Naive B cell (primary cell): ENCODE measurements around the gene GSTT4. TPM values are rescaled to one million over a fixed set of nuclear protein-coding genes. Genes with fewer than 3 reads are reported as not detected.
"Not testable (repeated sequence)": the region's sequence is repeated elsewhere in the genome, so short reads cannot be mapped to it uniquely, and the experiment has no call there.

ENCODE experiments used
- ATAC-seq, 2 donors: fragments of 150-1000 bp; cut with Tn5 transposase; 2 replicates each; pipeline ENCODE4 v1.10.0; 2021; ENCODE audit warnings: low read depth in 2 of 2, mild to moderate bottlenecking in 2 of 2, moderate library complexity in 2 of 2
- DNase-seq: peaks from one replicate; pipeline ENCODE4 v3.0.0; 2022
- H3K27ac Mint-ChIP-seq, 6 donors: one replicate each; pipeline ENCODE4 v1.8.0; 2020 to 2022; ENCODE audit warnings: mild to moderate bottlenecking in 6 of 6, mixed read lengths in 6 of 6, moderate library complexity in 5 of 6, inconsistent platforms in 2 of 6
- H3K27me3 Mint-ChIP-seq, 3 donors: one replicate each; pipeline ENCODE4 v1.8.0; 2021 to 2022; ENCODE audit warnings: mixed read lengths in 3 of 3, mild to moderate bottlenecking in 1 of 3
- H3K36me3 Mint-ChIP-seq, 2 donors: one replicate each; pipeline ENCODE4 v1.8.0; 2020 to 2022; ENCODE audit warnings: mixed read lengths in 2 of 2, inconsistent platforms in 1 of 2, mild to moderate bottlenecking in 1 of 2
- H3K4me1 Mint-ChIP-seq, 3 donors: one replicate each; pipeline ENCODE4 v1.8.0; 2020 to 2022; ENCODE audit warnings: mixed read lengths in 3 of 3, inconsistent platforms in 1 of 3, mild to moderate bottlenecking in 1 of 3, moderate library complexity in 1 of 3
- H3K4me3 Mint-ChIP-seq, 8 donors: one replicate each; pipeline ENCODE4 v1.8.0; 2020 to 2022; ENCODE audit warnings: mild to moderate bottlenecking in 8 of 8, mixed read lengths in 8 of 8, moderate library complexity in 8 of 8, inconsistent platforms in 2 of 8
- H3K9me3 Mint-ChIP-seq, 7 donors: one replicate each; pipeline ENCODE4 v1.8.0; 2020 to 2022; ENCODE audit warnings: mixed read lengths in 7 of 7, mild to moderate bottlenecking in 5 of 7, inconsistent platforms in 2 of 7, moderate library complexity in 1 of 7
- polyA plus RNA-seq, 6 donors: library from polyadenylated mRNA; unstranded; fragments of 300-500 nt; fragmentation: Illumina TruSeq; gene quantifications; one replicate each; pipeline ENCODE4 v1.2.3, GENCODE V29; 2021; ENCODE audit warnings: low read depth in 6 of 6

The GSTT4 gene
- not detected for polyA plus RNA-seq

DNA sequence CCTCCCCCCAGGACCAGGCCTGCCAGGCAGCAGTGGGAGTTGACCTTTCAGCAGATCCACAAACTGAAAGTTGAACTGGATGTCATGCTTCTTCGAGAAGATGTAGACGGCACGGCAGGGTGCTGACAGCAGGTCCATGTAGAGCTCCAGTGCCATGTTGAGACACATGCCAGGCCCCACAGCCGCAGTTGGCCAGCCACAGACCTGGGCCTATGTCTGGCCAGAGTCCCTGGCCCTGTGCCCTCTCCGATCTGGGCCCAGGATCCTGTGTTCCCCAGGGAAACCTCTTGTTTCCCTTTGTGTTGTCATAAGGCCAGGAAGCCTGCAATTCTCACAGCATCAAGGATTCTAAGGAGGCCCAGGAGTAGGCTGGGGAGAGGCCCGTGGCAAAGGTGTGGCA is at the start of gene GSTT4:
Gene GSTT4 (minus strand): TSS at position 253 of the 400 bp plus-strand sequence. CDS start 97 bp downstream, at position 156.
- no peak for DNase-seq
- H3K27me3 Mint-ChIP-seq, result peaks cover 0 to 19% (median 10%) of the 10 kb centered on the region in 3 donors

GRCh38 chr22:24054356-24054755 is 49.1 kb upstream of the GSTT4 start:
- Mint-ChIP-seq H3K27me3 (no peaks in the 10 kb centered on the region), H3K27ac (peak overlapping the region in 1 of 6 donors; percentile 55), H3K36me3 (peaks cover 33 to 54% of the 10 kb centered on the region in 2 donors)

More for the DNA sequence above, at the start of gene GSTT4:
- Mint-ChIP-seq H3K27ac (peak within 1 kb of the TSS in 1 of 6 donors; percentile 27), H3K9me3 (no peaks in the 10 kb centered on the region), H3K4me1 (peaks cover 0 to 7% (median under 1%) of the 10 kb centered on the region in 3 donors), H3K4me3 (no peak within 1 kb of the TSS), H3K36me3 (no peaks in the 10 kb centered on the region)
- ATAC-seq, result no peak

GRCh38 chr22:24053481-24054226 is 48.4 kb upstream of the GSTT4 start:
- H3K9me3 Mint-ChIP-seq, result no peaks in the 10 kb centered on the region
- H3K4me3 Mint-ChIP-seq, result no peak overlapping the region
- H3K27ac Mint-ChIP-seq, result peak overlapping the region in 4 of 6 donors; percentile 49 to 88 (median 53)
- H3K27me3 Mint-ChIP-seq, result no peaks in the 10 kb centered on the region
- H3K4me1 Mint-ChIP-seq, result peaks cover 10 to 13% (median 12%) of the 10 kb centered on the region in 3 donors
- peaks cover 32 to 51% of the 10 kb centered on the region in 2 donors for H3K36me3 Mint-ChIP-seq
- peak; percentile 7 for DNase-seq
- peak; percentile 75 to 80 for ATAC-seq

More at GRCh38 chr22:24054356-24054755, 49.1 kb upstream of the GSTT4 start:
- Mint-ChIP-seq H3K9me3 (no peaks in the 10 kb centered on the region), H3K4me1 (peaks cover 10 to 13% (median 12%) of the 10 kb centered on the region in 3 donors), H3K4me3 (no peak overlapping the region)
- DNase-seq, result no peak
- no peak for ATAC-seq

DNA sequence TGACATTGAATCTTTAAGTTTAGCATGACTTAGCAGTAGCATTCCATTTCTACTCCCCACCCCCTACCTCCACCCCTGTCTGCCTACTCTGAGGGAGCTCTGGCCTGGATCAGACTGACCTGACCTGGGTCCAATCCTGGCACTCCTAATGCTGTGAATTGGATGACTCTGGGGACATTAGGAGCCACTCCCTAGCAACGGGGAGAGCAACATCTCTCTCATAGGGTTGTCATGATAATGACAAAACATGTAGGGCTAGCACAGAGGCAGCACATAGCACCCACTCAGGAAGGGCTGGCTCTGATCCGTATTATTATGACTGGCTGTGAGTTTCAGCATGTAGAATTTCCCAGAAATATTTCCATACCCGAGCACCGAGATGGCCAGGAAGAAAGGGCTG is 46.3 kb upstream of the GSTT4 start:
- Mint-ChIP-seq H3K4me3 (no peak overlapping the region), H3K9me3 (no peaks in the 10 kb centered on the region), H3K4me1 (peaks cover 10 to 13% (median 12%) of the 10 kb centered on the region in 3 donors), H3K36me3 (peaks cover 24 to 35% of the 10 kb centered on the region in 2 donors), H3K27ac (peak overlapping the region in 1 of 6 donors; percentile 38), H3K27me3 (no peaks in the 10 kb centered on the region)
- DNase-seq (no peak), ATAC-seq (no peak)

DNA sequence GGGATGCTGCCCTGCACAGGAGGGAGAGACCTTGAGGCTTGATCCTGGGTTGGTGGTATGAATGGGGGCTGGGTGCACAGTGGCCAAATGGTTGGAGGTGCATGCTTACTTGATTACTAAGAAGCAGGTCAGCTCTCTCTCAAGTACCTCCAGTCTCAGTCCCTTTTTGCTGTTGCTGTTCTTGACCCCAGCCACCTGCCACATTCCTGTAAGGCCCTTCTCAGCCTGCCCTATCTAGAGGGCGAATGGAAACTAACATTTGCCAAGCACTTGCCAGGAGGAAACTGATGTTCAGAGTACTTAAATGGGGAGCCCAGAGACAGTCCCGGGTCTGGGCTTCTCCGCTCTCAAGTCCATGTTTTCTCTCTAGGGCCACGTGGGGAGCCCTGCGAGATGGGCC is 45.8 kb upstream of the GSTT4 start:
- ATAC-seq, result no peak
- peaks cover 10 to 13% (median 12%) of the 10 kb centered on the region in 3 donors for H3K4me1 Mint-ChIP-seq

GRCh38 chr22:24049978-24050377 is 44.7 kb upstream of the GSTT4 start:
- H3K4me1 Mint-ChIP-seq, result peaks cover 10 to 13% (median 12%) of the 10 kb centered on the region in 3 donors
- no peaks in the 10 kb centered on the region for H3K27me3 Mint-ChIP-seq
- DNase-seq, result no peak
- ATAC-seq, result no peak
- peak overlapping the region in 1 of 6 donors; percentile 89 for H3K27ac Mint-ChIP-seq
- peaks cover 20 to 33% of the 10 kb centered on the region in 2 donors for H3K36me3 Mint-ChIP-seq
- H3K9me3 Mint-ChIP-seq, result no peaks in the 10 kb centered on the region
- H3K4me3 Mint-ChIP-seq, result no peak overlapping the region

More for the DNA sequence above, 45.8 kb upstream of the GSTT4 start:
- Mint-ChIP-seq H3K4me3 (no peak overlapping the region), H3K9me3 (no peaks in the 10 kb centered on the region), H3K36me3 (peaks cover 24 to 35% of the 10 kb centered on the region in 2 donors), H3K27ac (no peak overlapping the region), H3K27me3 (no peaks in the 10 kb centered on the region)
- DNase-seq, result no peak

DNA sequence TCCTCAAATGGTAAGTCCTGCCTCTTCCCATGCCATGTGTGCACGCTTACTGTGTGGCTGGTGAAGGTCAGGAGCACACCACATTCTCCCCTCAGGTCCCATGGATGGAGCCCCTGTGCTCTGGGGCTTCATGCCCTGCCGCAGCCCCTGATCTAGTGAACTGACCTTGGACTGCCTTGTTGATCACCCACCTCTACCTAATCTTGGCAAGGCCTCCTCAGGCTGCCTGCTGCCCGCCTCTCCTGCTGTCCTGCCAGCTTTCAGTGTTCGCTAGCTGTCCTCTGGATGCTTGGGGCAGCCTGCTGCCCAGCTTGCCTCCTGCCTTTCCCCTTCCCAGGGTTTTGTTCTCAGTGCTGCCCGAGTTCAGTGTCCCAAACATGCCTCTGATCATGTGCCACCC is 44.0 kb upstream of the GSTT4 start:
- no peak overlapping the region for H3K27ac Mint-ChIP-seq
- no peaks in the 10 kb centered on the region for H3K9me3 Mint-ChIP-seq
- no peaks in the 10 kb centered on the region for H3K27me3 Mint-ChIP-seq
- no peak overlapping the region for H3K4me3 Mint-ChIP-seq
- DNase-seq, result no peak
- H3K36me3 Mint-ChIP-seq, result peaks cover 24 to 33% of the 10 kb centered on the region in 2 donors
- no peak for ATAC-seq
- peaks cover 9 to 12% (median 10%) of the 10 kb centered on the region in 3 donors for H3K4me1 Mint-ChIP-seq

GRCh38 chr22:24046024-24046423 is 40.8 kb upstream of the GSTT4 start:
- H3K36me3 Mint-ChIP-seq, result peaks cover 26 to 29% of the 10 kb centered on the region in 2 donors
- no peak for DNase-seq

DNA sequence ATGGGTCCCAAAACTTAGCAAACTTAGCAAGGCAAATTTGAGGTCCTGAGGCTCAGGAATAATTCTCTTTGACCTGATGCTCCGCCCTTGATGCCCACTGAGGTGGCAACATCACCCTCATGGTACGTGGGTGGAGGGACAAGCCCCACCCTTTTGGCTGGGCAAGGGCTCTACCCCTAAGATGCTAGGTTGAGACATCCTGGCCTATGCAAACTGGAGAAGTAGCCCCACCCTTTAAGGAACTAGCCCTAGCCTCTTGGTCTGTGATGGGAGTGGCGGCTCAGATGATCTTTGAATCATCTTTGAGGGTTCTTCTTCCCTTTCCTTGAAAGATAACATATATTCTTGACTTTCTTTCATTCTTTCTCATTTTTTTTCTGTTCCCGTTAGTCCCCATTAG is 38.7 kb upstream of the GSTT4 start:
- ATAC-seq (no peak), DNase-seq (no peak)
- H3K4me1 Mint-ChIP-seq, result no peaks in the 10 kb centered on the region
- H3K27ac Mint-ChIP-seq, result no peak overlapping the region
- H3K36me3 Mint-ChIP-seq, result peaks cover 14 to 19% of the 10 kb centered on the region in 2 donors
- H3K4me3 Mint-ChIP-seq, result no peak overlapping the region
- no peaks in the 10 kb centered on the region for H3K27me3 Mint-ChIP-seq
- no peaks in the 10 kb centered on the region for H3K9me3 Mint-ChIP-seq

More at GRCh38 chr22:24046024-24046423, 40.8 kb upstream of the GSTT4 start:
- H3K27ac Mint-ChIP-seq, result peak overlapping the region in 2 of 6 donors; percentile 10 to 49
- no peak for ATAC-seq
- no peaks in the 10 kb centered on the region for H3K9me3 Mint-ChIP-seq
- no peaks in the 10 kb centered on the region for H3K27me3 Mint-ChIP-seq
- peaks cover 0 to 3% (median 0%) of the 10 kb centered on the region in 3 donors for H3K4me1 Mint-ChIP-seq
- H3K4me3 Mint-ChIP-seq, result no peak overlapping the region

- H3K36me3 Mint-ChIP-seq, result peaks cover 19% of the 10 kb centered on the region in 2 donors
- not testable (repeated sequence) for ATAC-seq, H3K9me3 Mint-ChIP-seq, H3K27me3 Mint-ChIP-seq, H3K4me3 Mint-ChIP-seq, H3K4me1 Mint-ChIP-seq, DNase-seq
- H3K27ac Mint-ChIP-seq, result peak overlapping the region in 2 of 6 donors; percentile 38 to 42
Observed at GRCh38 chr22:24043465-24043864, 38.2 kb upstream of the GSTT4 start.

- Mint-ChIP-seq H3K4me3 (peak overlapping the region in 1 of 8 donors; percentile 41), H3K27ac (peak overlapping the region in 2 of 6 donors; percentile 40 to 85), H3K9me3 (no peaks in the 10 kb centered on the region), H3K27me3 (no peaks in the 10 kb centered on the region), H3K4me1 (no peaks in the 10 kb centered on the region), H3K36me3 (peaks cover 16 to 20% of the 10 kb centered on the region in 2 donors)
- ATAC-seq (no peak), DNase-seq (no peak)
Observed at GRCh38 chr22:24040946-24041345, 35.7 kb upstream of the GSTT4 start.

DNA sequence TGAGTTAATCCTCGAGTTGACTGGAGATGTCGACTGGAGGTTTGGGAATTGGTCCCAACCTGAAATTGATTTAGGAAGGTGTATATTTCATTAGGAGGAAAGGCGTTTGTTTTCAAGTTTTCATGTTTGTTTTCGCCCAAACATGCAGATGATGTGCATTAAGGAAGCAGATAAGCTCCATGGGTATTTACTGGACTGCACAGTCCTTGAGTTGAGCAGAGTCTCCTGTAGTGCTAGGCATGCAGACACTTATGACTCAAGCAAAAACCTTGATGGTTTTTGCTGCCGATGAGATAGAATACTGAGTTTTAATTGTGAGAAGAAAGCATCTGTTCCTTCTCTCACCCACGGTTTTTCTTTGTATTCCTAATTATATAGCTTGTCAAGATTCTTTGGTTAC is 33.8 kb upstream of the GSTT4 start:
- no peaks in the 10 kb centered on the region for H3K9me3 Mint-ChIP-seq
- DNase-seq (no peak), ATAC-seq (no peak)
- H3K4me1 Mint-ChIP-seq, result peaks cover 0 to 5% (median 0%) of the 10 kb centered on the region in 3 donors
- peaks cover 9 to 16% of the 10 kb centered on the region in 2 donors for H3K36me3 Mint-ChIP-seq
- no peak overlapping the region for H3K27ac Mint-ChIP-seq
- no peak overlapping the region for H3K4me3 Mint-ChIP-seq
- H3K27me3 Mint-ChIP-seq, result no peaks in the 10 kb centered on the region

DNA sequence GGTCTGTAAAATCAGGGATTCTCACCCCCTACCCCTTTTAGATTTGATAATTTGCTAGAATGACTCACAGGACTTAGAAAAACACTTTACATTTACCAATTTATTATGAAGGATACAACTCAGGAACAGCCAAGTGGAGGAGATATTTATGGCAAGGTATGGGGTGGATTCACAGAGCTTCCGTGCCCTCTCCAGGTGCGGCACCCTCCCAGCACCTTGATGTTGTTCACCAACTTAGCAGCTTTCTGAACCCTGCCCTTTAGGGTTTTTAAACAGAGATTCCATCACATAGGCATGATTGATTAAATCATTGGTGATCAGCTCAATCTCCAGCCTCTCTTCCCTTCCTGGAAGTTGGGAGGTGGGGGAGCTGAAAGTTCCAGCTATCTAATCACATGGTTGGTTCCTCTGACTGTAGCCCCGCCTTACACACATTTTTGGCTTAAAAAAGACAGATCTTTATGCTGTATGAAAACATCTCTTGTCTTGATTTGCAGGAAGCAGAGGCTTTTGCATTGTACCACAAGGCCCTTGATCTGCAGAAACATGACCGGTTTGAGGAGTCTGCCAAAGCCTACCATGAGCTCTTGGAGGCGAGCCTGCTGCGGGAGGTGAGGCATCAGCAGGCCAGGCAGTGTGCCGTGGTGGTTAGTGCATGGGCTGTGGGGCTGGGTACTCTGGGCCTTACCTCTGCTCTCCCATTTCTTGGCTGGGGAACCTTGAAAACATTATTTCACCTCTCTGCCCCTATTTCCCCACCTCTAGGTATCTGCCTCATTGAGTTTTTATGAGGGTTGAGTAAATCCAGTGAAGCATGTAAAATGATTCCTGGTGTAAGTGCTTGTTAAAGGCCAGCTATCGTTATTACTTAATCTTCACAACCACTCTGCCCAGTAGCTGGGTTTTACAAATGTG is 32.9 kb upstream of the GSTT4 start:
- peaks cover 9 to 16% of the 10 kb centered on the region in 2 donors for H3K36me3 Mint-ChIP-seq
- H3K4me3 Mint-ChIP-seq, result peak overlapping the region in 1 of 8 donors; percentile 29
- no peaks in the 10 kb centered on the region for H3K27me3 Mint-ChIP-seq
- no peak for ATAC-seq
- H3K4me1 Mint-ChIP-seq, result peaks cover 0 to 8% (median 5%) of the 10 kb centered on the region in 3 donors
- H3K27ac Mint-ChIP-seq, result peak overlapping the region in 2 of 6 donors; percentile 47 to 54
- DNase-seq, result no peak
- no peaks in the 10 kb centered on the region for H3K9me3 Mint-ChIP-seq
